Testis (tissue), 2 donors: Measurements from ENCODE around the gene ZNF563.
"Not testable (repeated sequence)": the region's sequence is repeated elsewhere in the genome, so short reads cannot be mapped to it uniquely, and the experiment has no call there.

Experiments
- POLR2A ChIP-seq: fragments of 450-650 bp; IDR thresholded peaks from one replicate; pipeline ENCODE4 v1.6.1; 2017; ENCODE audit warnings: antibody characterized with exemption, mild to moderate bottlenecking, moderate library complexity
- TF ChIP-seq, protein P1 (sequence below), 3 experiments: fragments of 450-650 bp in 2 of 3; fragments of 200-600 bp in 1 of 3; sonication (generic) in 1 of 3; IDR thresholded peaks; one replicate each; pipeline ENCODE4 v1.5.1; 2016 to 2019; ENCODE audit warnings: antibody characterized with exemption in 3 of 3, mild to moderate bottlenecking in 2 of 3, moderate library complexity in 1 of 3

DNA sequence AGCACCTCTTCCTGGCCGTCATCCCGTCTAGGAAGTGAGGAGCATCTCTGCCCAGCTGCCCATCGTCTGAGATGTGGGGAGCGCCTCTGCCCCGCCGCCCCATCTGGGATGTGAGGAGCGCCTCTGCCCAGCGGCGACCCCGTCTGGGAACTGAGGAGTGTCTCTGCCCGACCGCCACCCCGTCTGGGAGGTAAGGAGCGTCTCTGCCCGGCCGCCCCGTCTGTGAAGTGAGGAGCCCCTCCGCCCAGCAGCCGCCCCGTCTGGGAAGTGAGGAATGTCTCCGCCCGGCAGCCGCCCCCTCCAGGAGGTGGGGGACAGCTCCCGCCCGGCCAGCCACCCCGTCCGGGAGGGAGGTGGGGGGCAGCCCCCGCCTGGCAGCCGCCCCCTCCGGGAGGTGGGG is 28.8 kb upstream of the ZNF563 start:
- not testable (repeated sequence) for TF ChIP-seq POLR2A
- TF ChIP-seq, protein P1, sequence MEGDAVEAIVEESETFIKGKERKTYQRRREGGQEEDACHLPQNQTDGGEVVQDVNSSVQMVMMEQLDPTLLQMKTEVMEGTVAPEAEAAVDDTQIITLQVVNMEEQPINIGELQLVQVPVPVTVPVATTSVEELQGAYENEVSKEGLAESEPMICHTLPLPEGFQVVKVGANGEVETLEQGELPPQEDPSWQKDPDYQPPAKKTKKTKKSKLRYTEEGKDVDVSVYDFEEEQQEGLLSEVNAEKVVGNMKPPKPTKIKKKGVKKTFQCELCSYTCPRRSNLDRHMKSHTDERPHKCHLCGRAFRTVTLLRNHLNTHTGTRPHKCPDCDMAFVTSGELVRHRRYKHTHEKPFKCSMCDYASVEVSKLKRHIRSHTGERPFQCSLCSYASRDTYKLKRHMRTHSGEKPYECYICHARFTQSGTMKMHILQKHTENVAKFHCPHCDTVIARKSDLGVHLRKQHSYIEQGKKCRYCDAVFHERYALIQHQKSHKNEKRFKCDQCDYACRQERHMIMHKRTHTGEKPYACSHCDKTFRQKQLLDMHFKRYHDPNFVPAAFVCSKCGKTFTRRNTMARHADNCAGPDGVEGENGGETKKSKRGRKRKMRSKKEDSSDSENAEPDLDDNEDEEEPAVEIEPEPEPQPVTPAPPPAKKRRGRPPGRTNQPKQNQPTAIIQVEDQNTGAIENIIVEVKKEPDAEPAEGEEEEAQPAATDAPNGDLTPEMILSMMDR (IDR thresholded peaks at IDR 0.05) = not testable (repeated sequence)
